Measurements from ENCODE around the gene SHISA9.

Gene SHISA9

GRCh38 chr16:13165024-13165423 is 263.6 kb downstream of the SHISA9 start:
- DNase-seq (ENCODE audit: low spot score): no peak
- no peak for TF ChIP-seq CTCF (IDR thresholded peaks at IDR 0.05; ENCODE audit: extremely low read depth, missing control alignments)

- DNase-seq (ENCODE audit: low spot score): no peak
- TF ChIP-seq CTCF (IDR thresholded peaks at IDR 0.05; ENCODE audit: extremely low read depth, missing control alignments): no peak
Observed at GRCh38 chr16:13168091-13168572, 266.7 kb downstream of the SHISA9 start.

- no peak for TF ChIP-seq CTCF (IDR thresholded peaks at IDR 0.05; ENCODE audit: extremely low read depth, missing control alignments)
Observed at GRCh38 chr16:13171313-13171712, 269.9 kb downstream of the SHISA9 start.

GRCh38 chr16:13176711-13177110 is 275.3 kb downstream of the SHISA9 start:
- no peak for TF ChIP-seq CTCF (IDR thresholded peaks at IDR 0.05; ENCODE audit: extremely low read depth, missing control alignments)
- DNase-seq (ENCODE audit: low spot score): no peak

More at GRCh38 chr16:13171313-13171712, 269.9 kb downstream of the SHISA9 start:
- no peak for DNase-seq (ENCODE audit: low spot score)

GRCh38 chr16:13178318-13178717 is 276.9 kb downstream of the SHISA9 start:
- no peak for DNase-seq (ENCODE audit: low spot score)
- TF ChIP-seq CTCF (IDR thresholded peaks at IDR 0.05; ENCODE audit: extremely low read depth, missing control alignments): no peak

GRCh38 chr16:13181432-13181831 is 280.0 kb downstream of the SHISA9 start:
- TF ChIP-seq CTCF (IDR thresholded peaks at IDR 0.05; ENCODE audit: extremely low read depth, missing control alignments): no peak
- no peak for DNase-seq (ENCODE audit: low spot score)

- no peak for DNase-seq (ENCODE audit: low spot score)
- TF ChIP-seq CTCF (IDR thresholded peaks at IDR 0.05; ENCODE audit: extremely low read depth, missing control alignments): no peak
Observed at GRCh38 chr16:13186813-13187212, 285.4 kb downstream of the SHISA9 start.

All from GM20000 (cell line).